OCI-LY1 (cell line): Measurements from ENCODE around the gene BUB1B.

Experiments used
- CTCF ChIP-seq: fragments of 200-600 bp; sonication (generic), shearing (Covaris generic); IDR thresholded peaks from 2 replicates; pipeline ENCODE4 v1.5.1; 2017; ENCODE audit warnings: mild to moderate bottlenecking, antibody characterized with exemption, low read length, moderate library complexity, mixed read lengths
- EZH2 ChIP-seq: fragments of 200-600 bp; sonication (generic), shearing (Covaris generic); IDR thresholded peaks from 2 replicates; pipeline ENCODE4 v1.8.0; 2017; ENCODE audit warnings: borderline replicate concordance, mixed run types, mild to moderate bottlenecking, antibody characterized with exemption, low read length, moderate library complexity, mixed read lengths

DNA sequence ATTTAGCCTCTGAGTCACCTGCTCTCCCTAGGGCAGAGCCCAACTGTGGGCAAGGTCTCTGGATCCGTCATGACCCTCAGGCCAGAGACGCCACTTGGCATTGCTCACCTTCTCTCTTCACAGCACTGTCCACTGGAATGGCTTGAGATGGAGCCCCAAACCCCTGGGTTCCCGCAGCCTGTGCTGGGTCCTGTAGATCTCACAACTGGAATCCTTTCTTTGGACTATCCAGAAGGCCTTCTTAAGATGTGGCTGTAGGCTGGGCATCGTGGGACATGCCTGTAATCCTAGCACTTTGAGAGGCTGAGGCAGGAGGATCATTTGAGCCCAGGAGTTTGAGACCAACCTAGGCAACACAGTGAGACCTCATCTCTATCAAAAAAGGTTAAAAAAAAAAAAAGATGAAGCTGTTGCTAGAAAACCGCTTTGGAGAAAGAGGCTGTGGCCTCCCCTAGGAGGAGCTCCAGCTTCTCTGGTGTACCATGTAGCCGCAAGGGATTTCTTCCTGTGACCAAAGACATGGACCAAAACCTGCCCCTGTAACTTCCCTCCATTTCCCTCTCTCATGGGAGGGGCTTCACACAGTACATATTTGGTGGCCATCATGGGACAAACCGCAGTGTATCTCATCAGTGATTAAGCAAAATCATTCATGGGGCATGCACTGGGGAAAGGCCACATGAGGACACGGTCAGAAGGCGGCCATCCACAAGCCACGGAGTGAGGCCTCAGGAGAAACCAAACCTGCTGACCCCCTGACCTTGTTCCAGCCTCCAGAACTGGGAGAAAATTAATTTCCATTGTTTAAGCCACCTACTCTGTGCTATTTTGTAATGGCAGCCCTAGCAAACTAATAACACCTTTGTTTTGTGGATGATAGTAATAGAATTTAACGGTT lies 23.3 kb upstream of the BUB1B start:
- no peak for TF ChIP-seq CTCF
- TF ChIP-seq EZH2 = no peak
